Mucosa of descending colon (tissue), 3 donors: ENCODE data around the gene NUSAP1. TPM values are rescaled to one million over a fixed set of nuclear protein-coding genes. Genes with fewer than 3 reads are reported as not detected.

Experiments
- ATAC-seq: fragments of 200-7000 bp; cut with Tn5 transposase; one replicate; pipeline ENCODE4 v1.9.1; 2020; ENCODE audit warnings: mild to moderate bottlenecking, moderate library complexity
- DNase-seq, 3 donors: peaks; one replicate each; pipeline ENCODE4 v3.0.0-alpha.2; 2020
- H3K36me3 ChIP-seq: fragments of 200-600 bp; one replicate; pipeline ENCODE4 v1.8.0; 2021; ENCODE audit warnings: low read depth, mild to moderate bottlenecking
- H3K4me1 ChIP-seq: fragments of 200-600 bp; one replicate; pipeline ENCODE4 v1.8.0; 2021; ENCODE audit warnings: low read depth, mild to moderate bottlenecking
- H3K4me3 ChIP-seq: fragments of 200-600 bp; one replicate; pipeline ENCODE4 v1.8.0; 2021; ENCODE audit warnings: mild to moderate bottlenecking
- H3K9me3 ChIP-seq: fragments of 200-600 bp; one replicate; pipeline ENCODE4 v1.8.0; 2021; ENCODE audit warnings: mild to moderate bottlenecking
- CTCF ChIP-seq: fragments of 200-600 bp; IDR thresholded peaks from one replicate; pipeline ENCODE4 v1.8.0; 2022; ENCODE audit warnings: antibody characterized with exemption, mild to moderate bottlenecking
- intact Hi-C, 2 donors: fragments of 100-400 bp; cut with DNase I in 1 of 2; cut with micrococcal nuclease in 1 of 2; formaldehyde crosslinking; loops; one replicate each; pipeline versions ENCODE4 v1.11.0 to v1.11.1; 2022; cut with DNase I, micrococcal nuclease
- total RNA-seq, 3 donors: library from RNA; stranded (reverse); fragmentation: NEBNext Ultra II Directional in 2 of 3; extraction: Animal tissue kit (Norgen Biotek cat#: 25700) in 2 of 3; gene quantifications; one replicate each; pipeline versions ENCODE4 v1.2.1 to v1.2.4, GENCODE V29; 2021 to 2023
- donor health status: DM: no; HTN: no; CAD: no; lungs with moderate emphysema.
- donor health status: DM: no; HTN: no; CAD: no.
- donor health status: DM: no; HTN: yes; CAD: no.

Gene NUSAP1
- total RNA-seq, 3 donors from 2014 or later: 3.8 to 31.5 (median 8.3) TPM

- intact Hi-C loops: no loop called here
- H3K9me3 ChIP-seq: no peaks in the 10 kb centered on the region
- no peak for ATAC-seq
- H3K36me3 ChIP-seq: peaks cover 3% of the 10 kb centered on the region
- no peak for TF ChIP-seq CTCF
- no peak overlapping the region for H3K4me3 ChIP-seq
- H3K4me1 ChIP-seq: peaks cover 12% of the 10 kb centered on the region
- no peak for DNase-seq
These were observed 4.4 kb downstream of the NUSAP1 start for GRCh38 chr15:41337047-41337446.

GRCh38 chr15:41337631-41338522, 5.2 kb downstream of the NUSAP1 start:
- TF ChIP-seq CTCF: no peak
- intact Hi-C loops: no loop called here
- ATAC-seq (no peak), DNase-seq (no peak)
- H3K4me1 ChIP-seq: peaks cover 12% of the 10 kb centered on the region
- no peaks in the 10 kb centered on the region for H3K9me3 ChIP-seq
- no peak overlapping the region for H3K4me3 ChIP-seq
- no peaks in the 10 kb centered on the region for H3K36me3 ChIP-seq

- H3K36me3 ChIP-seq: no peaks in the 10 kb centered on the region
- ATAC-seq (no peak), DNase-seq (no peak)
- no peak overlapping the region for H3K4me3 ChIP-seq
- no peaks in the 10 kb centered on the region for H3K9me3 ChIP-seq
- H3K4me1 ChIP-seq: no peaks in the 10 kb centered on the region
- TF ChIP-seq CTCF: no peak
- intact Hi-C loops: no loop called here
These were observed 7.6 kb downstream of the NUSAP1 start for GRCh38 chr15:41340189-41340695.

- Histone ChIP-seq H3K4me1 (no peaks in the 10 kb centered on the region), H3K4me3 (no peak overlapping the region), H3K36me3 (no peaks in the 10 kb centered on the region), H3K9me3 (no peaks in the 10 kb centered on the region)
- no peak for ATAC-seq
- no peak for DNase-seq
- no peak for TF ChIP-seq CTCF
- intact Hi-C loops: no loop called here
These were observed 8.8 kb downstream of the NUSAP1 start for GRCh38 chr15:41341519-41341918.

GRCh38 chr15:41347236-41347635, 14.6 kb downstream of the NUSAP1 start:
- H3K36me3 ChIP-seq: no peaks in the 10 kb centered on the region
- DNase-seq (no peak), ATAC-seq (no peak)
- TF ChIP-seq CTCF: no peak
- no peaks in the 10 kb centered on the region for H3K9me3 ChIP-seq
- H3K4me3 ChIP-seq: no peak overlapping the region
- no peaks in the 10 kb centered on the region for H3K4me1 ChIP-seq
- intact Hi-C loops: no loop called here
